KOPT-K1 (cell line): ENCODE data around the gene SLC20A1.
"Not testable (repeated sequence)": the region's sequence is repeated elsewhere in the genome, so short reads cannot be mapped to it uniquely, and the experiment has no call there.

Source experiments
- H3K27ac ChIP-seq: fragments of 200-600 bp; sonication (generic); 2 replicates; pipeline ENCODE4 v1.5.1; 2016; ENCODE audit warnings: antibody characterized with exemption, mild to moderate bottlenecking, low read depth, low read length; ENCODE audit not compliant: poor library complexity, severe bottlenecking
- H3K36me3 ChIP-seq: fragments of 200-600 bp; sonication (generic); 2 replicates; pipeline ENCODE4 v1.5.1; 2017; ENCODE audit warnings: antibody characterized with exemption, mild to moderate bottlenecking, low read length, moderate library complexity; ENCODE audit not compliant: insufficient read depth
- H3K9me3 ChIP-seq: fragments of 200-600 bp; sonication (generic); 2 replicates; pipeline ENCODE4 v1.5.1; 2017; ENCODE audit warnings: antibody characterized with exemption, low read length, mild to moderate bottlenecking; ENCODE audit not compliant: insufficient read depth, poor library complexity, severe bottlenecking

SLC20A1 gene, protein sequence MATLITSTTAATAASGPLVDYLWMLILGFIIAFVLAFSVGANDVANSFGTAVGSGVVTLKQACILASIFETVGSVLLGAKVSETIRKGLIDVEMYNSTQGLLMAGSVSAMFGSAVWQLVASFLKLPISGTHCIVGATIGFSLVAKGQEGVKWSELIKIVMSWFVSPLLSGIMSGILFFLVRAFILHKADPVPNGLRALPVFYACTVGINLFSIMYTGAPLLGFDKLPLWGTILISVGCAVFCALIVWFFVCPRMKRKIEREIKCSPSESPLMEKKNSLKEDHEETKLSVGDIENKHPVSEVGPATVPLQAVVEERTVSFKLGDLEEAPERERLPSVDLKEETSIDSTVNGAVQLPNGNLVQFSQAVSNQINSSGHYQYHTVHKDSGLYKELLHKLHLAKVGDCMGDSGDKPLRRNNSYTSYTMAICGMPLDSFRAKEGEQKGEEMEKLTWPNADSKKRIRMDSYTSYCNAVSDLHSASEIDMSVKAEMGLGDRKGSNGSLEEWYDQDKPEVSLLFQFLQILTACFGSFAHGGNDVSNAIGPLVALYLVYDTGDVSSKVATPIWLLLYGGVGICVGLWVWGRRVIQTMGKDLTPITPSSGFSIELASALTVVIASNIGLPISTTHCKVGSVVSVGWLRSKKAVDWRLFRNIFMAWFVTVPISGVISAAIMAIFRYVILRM

DNA sequence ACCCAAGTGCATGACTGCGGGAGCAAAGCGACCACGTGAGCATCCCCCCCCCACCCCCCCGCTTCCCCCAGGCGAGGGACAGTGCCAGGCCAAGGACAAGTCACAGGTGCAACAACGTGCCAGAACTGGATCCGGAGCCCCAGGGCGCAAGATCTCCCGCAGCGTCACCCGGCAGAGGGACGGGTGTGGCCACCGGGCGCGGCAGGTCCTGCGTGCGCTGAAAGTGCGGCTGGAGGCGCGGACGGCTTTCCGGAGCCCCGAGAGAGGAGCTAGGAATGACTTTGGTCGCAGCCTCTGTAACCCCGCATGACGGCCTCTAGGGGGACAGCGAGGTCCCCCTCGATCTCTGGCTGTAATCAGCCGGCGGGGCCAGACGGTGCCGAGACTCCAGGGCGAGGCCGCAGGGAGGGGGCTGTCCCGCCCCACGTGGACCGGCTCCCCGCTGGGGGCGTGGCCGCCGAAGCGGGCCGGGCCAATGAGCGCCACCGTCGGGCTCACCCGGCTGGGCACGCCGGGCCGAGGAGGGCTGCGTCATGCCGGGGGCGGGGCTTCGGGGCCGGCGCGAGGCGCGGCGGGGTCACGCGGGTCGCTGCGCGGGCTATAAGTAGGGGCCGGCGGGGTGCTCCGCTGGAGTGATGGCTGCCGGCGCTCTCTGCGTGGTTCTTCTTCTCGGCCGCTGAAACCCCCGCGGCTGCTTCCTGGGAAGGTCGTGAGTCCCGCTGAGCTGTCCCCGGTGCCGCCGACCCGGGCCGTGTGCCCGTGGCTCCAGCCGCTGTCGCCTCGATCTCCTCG, at the start of gene SLC20A1:
Gene SLC20A1 (plus strand): TSS at position 630 of the 792 bp plus-strand sequence. CDS start 890 bp downstream, outside the sequence.
- Histone ChIP-seq H3K36me3 (peaks cover 39% of the 10 kb centered on the region), H3K27ac (peak within 1 kb of the TSS; percentile 99), H3K9me3 (no peaks in the 10 kb centered on the region)

DNA sequence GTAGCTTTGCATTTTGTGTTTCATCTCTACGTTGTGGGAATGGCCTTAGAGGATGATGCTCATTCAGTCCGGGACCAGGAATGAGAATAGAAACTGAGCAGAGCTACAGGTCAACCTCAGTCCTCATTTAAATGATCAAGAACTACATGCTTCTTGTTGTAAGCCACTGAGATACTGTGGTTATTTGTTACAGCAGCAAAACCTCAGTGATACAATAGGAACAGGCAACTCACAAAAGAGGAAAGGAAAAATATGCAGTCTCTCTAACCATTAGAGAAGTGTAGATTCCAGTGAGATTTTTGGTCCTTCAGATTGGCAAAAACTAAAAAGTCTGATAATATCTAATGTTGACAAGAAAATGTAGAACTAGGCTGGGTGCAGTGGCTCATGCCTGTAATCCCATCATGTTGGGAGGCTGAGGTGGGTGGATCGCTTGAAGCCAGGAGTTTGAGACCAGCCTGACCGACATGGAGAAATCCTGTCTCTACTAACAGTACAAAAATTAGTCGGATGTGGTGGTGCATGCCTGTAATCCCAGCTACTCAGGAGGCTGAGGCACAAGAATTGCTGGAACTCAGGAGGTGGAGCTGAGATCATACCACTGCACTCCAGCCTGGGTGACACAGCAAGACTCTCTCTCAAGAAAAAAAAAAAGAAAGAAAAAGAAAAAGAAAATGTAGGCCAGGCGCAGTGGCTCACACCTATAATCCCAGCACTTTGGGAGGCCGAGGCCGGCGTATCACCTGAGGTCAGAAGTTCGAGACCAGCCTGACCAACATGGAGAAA, 48.0 kb upstream of the SLC20A1 start:
- H3K9me3 ChIP-seq = no peaks in the 10 kb centered on the region

DNA sequence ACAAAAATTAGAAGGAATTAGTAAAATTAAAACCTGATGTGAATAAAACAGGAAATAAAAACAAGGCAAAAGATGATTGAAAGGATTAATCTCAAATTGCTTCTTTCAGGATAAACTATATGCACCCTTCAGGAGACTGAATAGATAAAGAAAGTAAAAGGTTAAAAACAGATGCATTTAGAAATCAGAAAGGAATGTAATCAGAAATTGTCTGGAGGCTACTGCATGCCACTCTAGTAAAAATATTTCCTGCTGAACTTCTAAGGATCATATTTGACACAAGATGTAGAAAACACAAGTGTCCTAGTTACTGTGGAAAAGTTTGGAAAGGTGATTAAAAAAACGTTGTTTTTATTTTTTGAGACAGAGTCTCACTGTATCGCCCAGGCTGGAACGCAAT, 45.1 kb upstream of the SLC20A1 start:
- Histone ChIP-seq H3K27ac (no peak overlapping the region), H3K9me3 (no peaks in the 10 kb centered on the region)

More for the DNA sequence above, 48.0 kb upstream of the SLC20A1 start:
- H3K27ac ChIP-seq = no peak overlapping the region
- H3K36me3 ChIP-seq = no peaks in the 10 kb centered on the region

DNA sequence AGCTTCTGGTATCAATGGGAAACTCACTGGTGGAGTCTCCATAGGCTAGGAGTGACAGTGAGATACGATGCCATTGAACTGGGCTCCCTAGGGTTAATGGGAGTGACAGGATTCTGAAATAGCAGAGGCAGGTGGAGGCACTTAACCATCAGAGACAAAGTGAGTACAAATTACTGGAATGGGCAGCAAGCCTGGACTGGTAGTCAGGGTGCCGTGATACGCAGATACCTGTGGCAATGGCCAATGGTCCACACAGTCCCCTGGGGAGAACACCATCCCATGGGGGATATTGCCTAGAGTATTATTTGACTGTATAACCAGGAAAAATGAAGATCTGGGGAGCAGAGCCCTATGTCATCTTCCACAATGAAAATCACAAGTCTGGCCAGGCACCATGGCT, 44.0 kb upstream of the SLC20A1 start:
- Histone ChIP-seq H3K36me3 (no peaks in the 10 kb centered on the region), H3K27ac (no peak overlapping the region), H3K9me3 (no peaks in the 10 kb centered on the region)

More for the DNA sequence above, 45.1 kb upstream of the SLC20A1 start:
- H3K36me3 ChIP-seq = no peaks in the 10 kb centered on the region

DNA sequence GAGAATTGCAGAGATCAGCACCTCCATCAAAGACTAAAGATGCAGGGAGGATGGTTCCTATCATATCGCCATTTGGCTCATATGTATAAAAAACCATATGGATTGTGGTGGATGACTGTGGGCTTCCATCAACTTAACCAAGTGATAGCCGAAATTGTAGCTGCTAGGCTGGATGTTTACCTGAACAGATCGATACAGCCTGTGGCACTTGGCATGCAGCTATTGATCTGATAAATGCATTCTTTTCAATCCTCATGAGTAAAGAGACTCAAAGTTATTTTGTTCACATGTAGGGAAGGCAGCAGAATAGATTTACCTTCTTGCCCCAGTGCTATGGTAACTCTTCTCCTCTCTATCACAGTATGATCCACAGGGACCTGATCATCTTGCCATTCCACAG, 42.8 kb upstream of the SLC20A1 start:
- Histone ChIP-seq H3K27ac (no peak overlapping the region), H3K9me3 (no peaks in the 10 kb centered on the region), H3K36me3 (no peaks in the 10 kb centered on the region)

DNA sequence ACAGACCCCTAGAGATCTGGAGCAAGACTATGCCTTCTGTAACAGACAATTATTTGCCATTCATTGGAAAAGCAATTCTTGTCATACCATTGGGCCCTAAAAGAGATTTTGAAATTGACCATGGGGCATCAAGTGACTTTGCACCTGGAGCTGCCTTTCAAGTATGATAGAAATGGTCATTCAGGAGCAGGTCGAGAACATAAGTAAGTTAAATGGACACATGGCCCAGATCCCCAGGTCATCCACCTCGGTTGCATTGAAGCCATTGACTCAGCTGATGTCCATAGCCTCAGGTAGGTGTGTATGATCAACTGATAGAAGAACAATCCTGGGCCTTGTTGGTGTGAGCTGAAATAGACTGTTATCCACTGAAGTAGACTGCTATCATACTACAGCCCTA, 42.0 kb upstream of the SLC20A1 start:
- Histone ChIP-seq H3K9me3 (no peaks in the 10 kb centered on the region), H3K36me3 (no peaks in the 10 kb centered on the region), H3K27ac (no peak overlapping the region)

DNA sequence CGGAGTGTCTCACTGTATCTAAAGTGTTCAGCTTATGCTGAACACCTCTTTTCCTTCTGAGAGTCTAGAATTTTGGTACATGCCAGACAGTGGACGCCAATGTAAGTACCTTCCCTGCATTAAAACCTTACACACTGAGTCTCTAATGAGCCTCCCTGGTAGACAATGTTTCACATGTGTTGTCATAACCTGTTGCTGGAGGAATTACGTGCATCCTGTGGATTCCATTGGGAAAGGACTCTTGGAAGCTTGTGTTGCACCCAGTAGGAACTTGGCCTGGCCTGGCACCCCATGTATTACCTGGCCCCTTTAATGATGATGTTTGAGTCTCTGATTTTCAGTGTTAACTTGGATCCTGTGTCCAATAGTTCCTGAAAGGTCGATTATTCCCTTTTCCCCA, 40.8 kb upstream of the SLC20A1 start:
- H3K27ac ChIP-seq = no peak overlapping the region
- H3K9me3 ChIP-seq = no peaks in the 10 kb centered on the region
- H3K36me3 ChIP-seq = no peaks in the 10 kb centered on the region

DNA sequence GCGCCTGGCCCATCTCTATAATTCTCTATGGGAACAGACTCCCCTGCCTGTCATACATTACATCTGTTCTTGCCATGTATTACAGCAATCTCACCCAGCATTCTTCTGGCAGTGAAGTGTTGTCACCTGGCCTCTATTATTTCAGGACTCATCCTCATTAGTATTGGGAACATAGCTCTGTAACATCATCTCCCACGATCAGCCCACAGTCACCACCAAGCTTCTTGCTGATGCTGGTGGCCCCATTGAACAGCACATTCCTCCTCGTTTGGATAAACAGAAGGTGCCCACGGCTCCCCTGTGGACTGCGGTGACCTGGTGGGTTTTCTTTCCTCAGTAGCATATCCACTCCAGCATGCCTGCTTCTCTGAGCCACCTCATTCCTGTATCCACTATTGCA, 39.8 kb upstream of the SLC20A1 start:
- Histone ChIP-seq H3K27ac (no peak overlapping the region), H3K9me3 (no peaks in the 10 kb centered on the region), H3K36me3 (no peaks in the 10 kb centered on the region)

DNA sequence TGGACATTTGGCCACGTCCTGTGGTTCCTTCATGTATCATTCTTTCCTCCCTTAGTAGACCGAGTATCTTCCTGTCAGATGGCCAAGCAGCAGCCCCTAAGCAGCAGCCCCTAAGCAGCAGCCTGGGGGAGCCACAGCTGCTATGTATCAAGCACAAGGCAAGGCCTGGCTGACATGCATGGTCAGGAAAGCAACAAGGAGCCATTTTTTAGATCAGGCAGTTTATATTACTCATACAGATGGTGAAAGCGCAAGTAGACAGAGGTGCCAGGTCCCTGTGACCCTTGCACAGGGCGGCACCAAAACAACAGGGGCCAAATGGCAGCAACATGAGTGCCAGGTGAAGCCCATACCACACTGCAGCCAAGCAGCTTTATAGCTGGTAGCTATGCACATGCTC, 39.2 kb upstream of the SLC20A1 start:
- Histone ChIP-seq H3K9me3 (no peaks in the 10 kb centered on the region), H3K27ac (no peak overlapping the region), H3K36me3 (no peaks in the 10 kb centered on the region)

DNA sequence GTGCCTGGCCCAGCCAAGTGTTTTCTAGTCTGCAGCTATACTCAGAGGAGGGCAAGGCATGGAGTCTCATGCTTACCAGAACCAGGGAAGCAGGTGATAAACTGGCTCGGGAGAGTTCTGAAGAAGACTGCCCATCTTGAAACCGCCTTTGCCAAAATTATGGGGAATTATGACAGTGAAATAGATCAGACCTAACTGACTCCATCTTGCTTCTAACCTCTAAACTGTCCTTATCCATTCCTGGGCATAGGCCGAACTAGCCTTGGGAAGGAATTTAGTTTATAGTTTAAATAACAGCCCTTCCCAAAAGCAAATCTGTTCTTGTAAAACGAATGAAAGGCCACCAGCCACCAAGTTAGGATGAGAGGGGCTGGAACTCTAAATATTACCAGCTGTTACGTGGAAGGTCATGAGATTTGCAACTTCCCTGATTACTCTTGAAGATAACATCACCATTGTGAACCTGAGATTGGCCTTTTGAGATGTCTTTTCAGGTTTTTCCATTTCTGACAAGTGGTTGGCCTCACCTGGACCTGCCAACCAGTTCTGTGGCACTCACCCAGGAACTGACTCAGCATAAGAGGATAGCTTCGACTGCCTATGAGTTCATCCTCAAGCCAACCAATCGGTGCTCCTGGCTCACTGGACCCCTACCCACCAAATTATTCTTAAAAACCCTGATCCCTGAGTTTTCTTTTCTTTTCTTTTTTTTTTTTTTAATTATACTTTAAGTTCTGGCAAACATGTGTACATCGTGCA, 37.9 kb upstream of the SLC20A1 start:
- H3K9me3 ChIP-seq = no peaks in the 10 kb centered on the region
- no peaks in the 10 kb centered on the region for H3K36me3 ChIP-seq

DNA sequence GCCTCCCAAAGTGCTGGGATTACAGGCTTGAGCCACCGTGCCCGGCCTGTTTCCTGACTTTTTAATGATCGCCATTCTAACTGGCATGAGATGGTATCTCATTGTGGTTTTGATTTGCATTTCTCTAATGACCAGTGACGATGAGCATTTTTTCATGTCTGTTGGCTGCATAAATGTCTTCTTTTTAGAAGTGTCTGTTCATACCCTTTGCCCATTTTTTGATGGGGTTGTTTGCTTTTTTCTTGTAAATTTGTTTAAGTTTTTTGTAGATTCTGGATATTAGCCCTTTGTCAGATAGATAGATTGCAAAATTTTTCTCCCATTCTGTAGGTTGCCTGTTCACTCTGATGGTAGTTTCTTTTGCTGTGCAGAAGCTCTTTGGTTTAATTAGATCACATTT, 36.4 kb upstream of the SLC20A1 start:
- not testable (repeated sequence) for H3K36me3 ChIP-seq, H3K9me3 ChIP-seq, H3K27ac ChIP-seq

More for the DNA sequence above, 37.9 kb upstream of the SLC20A1 start:
- no peak overlapping the region for H3K27ac ChIP-seq

DNA sequence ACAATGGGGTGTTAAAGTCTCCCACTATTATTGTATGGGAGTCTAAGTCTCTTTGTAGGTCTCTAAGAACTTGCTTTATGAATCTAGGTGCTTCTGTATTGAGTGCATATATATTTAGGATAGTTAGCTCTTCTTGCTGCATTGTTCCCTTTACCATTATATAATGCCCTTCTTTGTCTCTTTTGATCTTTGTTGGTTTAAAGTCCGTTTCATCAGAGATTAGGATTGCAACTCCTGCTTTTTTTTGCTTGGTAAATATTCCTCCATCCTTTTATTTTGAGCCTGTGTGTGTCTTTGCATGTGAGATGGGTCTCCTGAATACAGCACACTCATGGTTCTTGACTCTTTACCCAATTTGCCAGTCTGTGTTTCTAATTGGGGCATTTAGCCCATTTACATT, 33.5 kb upstream of the SLC20A1 start:
- not testable (repeated sequence) for H3K36me3 ChIP-seq, H3K27ac ChIP-seq, H3K9me3 ChIP-seq

DNA sequence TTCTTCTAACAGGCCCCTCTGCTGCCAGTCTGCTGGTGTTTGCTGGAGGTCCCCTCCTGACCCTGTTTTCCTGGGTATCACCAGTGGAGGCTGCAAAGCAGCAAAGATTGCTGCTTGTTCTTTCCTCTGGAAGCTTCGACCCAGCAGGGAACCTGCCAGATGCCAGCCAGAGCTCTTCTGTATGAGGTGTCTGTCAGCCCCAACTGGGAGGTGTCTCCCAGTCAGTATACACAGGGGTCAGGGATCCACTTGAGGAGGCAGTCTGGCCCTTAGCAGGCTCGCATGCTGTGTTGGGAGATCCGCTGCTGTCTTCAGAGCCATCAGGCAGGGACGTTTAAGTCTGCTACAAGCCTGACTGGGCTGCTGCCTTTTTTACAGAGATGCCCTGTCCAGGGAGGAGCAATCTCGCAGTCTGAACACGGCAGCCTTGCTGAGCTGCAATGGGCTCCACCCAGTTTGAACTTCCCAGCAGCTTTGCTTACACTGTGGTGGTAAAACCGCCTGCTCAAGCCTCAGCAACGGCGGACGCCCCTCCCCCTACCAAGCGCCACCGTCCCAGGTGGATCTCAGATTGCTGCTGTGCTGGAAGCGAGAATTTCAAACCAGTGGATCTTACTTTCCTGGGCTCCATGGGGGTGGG, 31.4 kb upstream of the SLC20A1 start:
- Histone ChIP-seq H3K36me3 (no peaks in the 10 kb centered on the region), H3K27ac (no peak overlapping the region), H3K9me3 (no peaks in the 10 kb centered on the region)

DNA sequence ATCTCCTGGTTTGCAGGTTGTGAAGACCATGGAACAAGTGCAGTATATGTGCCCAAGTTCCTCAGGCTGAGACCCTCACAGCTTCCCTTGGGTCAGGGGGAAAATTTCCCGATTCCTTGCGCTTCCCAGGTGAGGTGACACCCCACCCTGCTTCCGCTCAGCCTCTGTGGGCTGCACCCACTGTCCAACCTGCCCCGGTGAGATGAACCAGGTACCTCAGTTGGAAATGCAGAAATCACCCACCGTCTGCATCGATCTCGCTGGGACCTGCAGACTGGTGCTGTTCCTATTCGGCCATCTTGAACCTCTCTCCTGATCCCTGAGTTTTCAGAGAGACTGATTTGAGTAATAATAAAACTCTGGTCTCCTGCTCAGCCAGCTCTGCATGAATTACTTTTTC, 30.7 kb upstream of the SLC20A1 start:
- Histone ChIP-seq H3K27ac (no peak overlapping the region), H3K9me3 (no peaks in the 10 kb centered on the region), H3K36me3 (no peaks in the 10 kb centered on the region)
